ENCODE measurements around the gene DCAF6. TPM values are rescaled to one million over a fixed set of nuclear protein-coding genes. Genes with fewer than 3 reads are reported as not detected.
A peak's percentile ranks its signal among the peaks of the same experiment; 100 is the strongest.

Gene DCAF6
- total and polyA plus RNA-seq, 4 donors: 33.5 to 105 (median 71.1) TPM

- TF ChIP-seq EGR1 (IDR thresholded peaks at IDR 0.05; ENCODE audit: low read depth in 2 of 2): no peak
- peak; percentile 31 for TF ChIP-seq FOXA1 (IDR thresholded peaks at IDR 0.05)
- peak in 1 of 2 donors; percentile 27 for TF ChIP-seq JUND (IDR thresholded peaks at IDR 0.05)
- peak; percentile 64 to 74 for TF ChIP-seq RAD21 (IDR thresholded peaks at IDR 0.05)
- TF ChIP-seq TAF1 (conservative IDR thresholded peaks at IDR 0.05): peak; percentile 35
- no peak for TF ChIP-seq NR2F2 (IDR thresholded peaks at IDR 0.05)
- TF ChIP-seq ZBTB33 (IDR thresholded peaks at IDR 0.05): peak; percentile 59
- TF ChIP-seq ATF3 (IDR thresholded peaks at IDR 0.05): no peak
- no peak for TF ChIP-seq HNF4G (IDR thresholded peaks at IDR 0.05)
- TF ChIP-seq FOXA2 (IDR thresholded peaks at IDR 0.05): peak; percentile 42
- peak; percentile 32 to 67 for TF ChIP-seq RXRA (IDR thresholded peaks at IDR 0.05)
- TF ChIP-seq HNF4A (conservative IDR thresholded peaks at IDR 0.05): peak; percentile 29 to 53
- no peak for TF ChIP-seq CTCF (IDR thresholded peaks at IDR 0.05; ENCODE audit: low read depth, low read length, missing input control)
- peak; percentile 73 for TF ChIP-seq YY1 (IDR thresholded peaks at IDR 0.05)
- peak; percentile 34 for TF ChIP-seq SP1 (IDR thresholded peaks at IDR 0.05)
- peak in 1 of 2 donors; percentile 14 for TF ChIP-seq GABPA (IDR thresholded peaks at IDR 0.05 in 1 of 2, conservative IDR thresholded peaks at IDR 0.05 in 1 of 2)
- TF ChIP-seq REST (IDR thresholded peaks at IDR 0.05): peak; percentile 67
- peak; percentile 35 for TF ChIP-seq MAX (IDR thresholded peaks at IDR 0.05)
- H3K4me1 ChIP-seq (ENCODE audit: control insufficient read depth in 4 of 4, insufficient read depth in 4 of 4, low read length in 3 of 4): peaks cover 0 to 58% (median 28%) of the 10 kb centered on the region in 4 donors
- peaks cover 0 to 5% (median 1%) of the 10 kb centered on the region in 4 donors for H3K36me3 ChIP-seq (ENCODE audit: control insufficient read depth in 4 of 4, insufficient read depth in 3 of 4, low read depth in 1 of 4, low read length in 3 of 4)
- DNase-seq (ENCODE audit: low spot score): peak; percentile 52
- peak overlapping the region; percentile 18 to 73 for H3K9ac ChIP-seq (ENCODE audit: low read depth in 1 of 2, low read length in 2 of 2)
- WGBS: 30% methylated on average over 6 of the region's 6 CpGs
- no peaks in the 10 kb centered on the region for H3K27me3 ChIP-seq (ENCODE audit: control insufficient read depth in 4 of 4, insufficient read depth in 4 of 4, low read length in 3 of 4)
- peak overlapping the region; percentile 16 to 61 for H3K27ac ChIP-seq (ENCODE audit: low read depth in 1 of 2, low read length in 2 of 2)
- H3K4me3 ChIP-seq (ENCODE audit: low read depth in 1 of 3, low read length in 3 of 3): peak overlapping the region in 1 of 3 donors; percentile 34
- H3K9me3 ChIP-seq (ENCODE audit: control insufficient read depth in 4 of 4, low read length in 3 of 4): no peaks in the 10 kb centered on the region
Measured at GRCh38 chr1:167926486-167926997, 9.9 kb upstream of the DCAF6 start.
